ENCODE measurements around the gene RAPH1. TPM values are rescaled to one million over a fixed set of nuclear protein-coding genes. Genes with fewer than 3 reads are reported as not detected.

Gene RAPH1
- total and polyA plus RNA-seq, 12 donors = 3.1 to 20.6 (median 15.9) TPM

DNA sequence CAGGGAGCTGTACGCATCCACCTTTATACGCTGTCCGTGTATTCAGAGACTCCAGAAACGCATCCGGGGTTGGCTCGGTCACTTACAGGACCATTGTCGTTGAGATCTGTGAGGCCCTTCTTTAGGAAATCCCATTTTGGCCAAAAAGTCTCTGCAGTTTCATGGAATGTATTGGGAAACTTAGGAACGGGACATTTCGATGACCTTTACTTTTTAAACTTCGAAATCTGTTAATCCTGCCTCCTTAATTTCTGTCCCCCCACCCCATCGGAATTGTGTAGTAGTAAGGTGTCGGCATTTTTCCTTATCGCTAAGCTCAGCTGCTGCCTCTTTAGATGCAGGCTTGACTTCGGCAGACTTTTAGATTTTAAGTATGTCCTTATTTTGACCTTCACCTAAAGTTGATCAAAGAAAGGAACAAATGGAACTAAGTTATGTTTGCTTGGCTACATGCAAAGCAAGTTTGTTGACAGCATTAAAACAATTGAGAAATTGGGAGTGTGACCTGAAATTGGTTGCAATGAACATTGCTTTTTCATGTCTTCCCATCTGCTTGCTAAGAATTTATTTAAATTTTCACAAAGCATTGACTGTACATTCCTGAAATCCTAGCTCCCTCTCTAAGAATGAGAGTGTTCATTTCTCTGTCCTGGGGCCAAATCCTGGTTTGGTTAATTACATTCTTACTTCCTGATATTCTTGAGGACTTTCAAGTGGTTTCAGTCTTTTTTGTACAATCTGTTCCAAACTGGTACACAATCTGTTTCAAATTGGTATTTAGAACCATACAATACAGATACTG, 884 bp upstream of the RAPH1 start:
- TF ChIP-seq, protein P1, sequence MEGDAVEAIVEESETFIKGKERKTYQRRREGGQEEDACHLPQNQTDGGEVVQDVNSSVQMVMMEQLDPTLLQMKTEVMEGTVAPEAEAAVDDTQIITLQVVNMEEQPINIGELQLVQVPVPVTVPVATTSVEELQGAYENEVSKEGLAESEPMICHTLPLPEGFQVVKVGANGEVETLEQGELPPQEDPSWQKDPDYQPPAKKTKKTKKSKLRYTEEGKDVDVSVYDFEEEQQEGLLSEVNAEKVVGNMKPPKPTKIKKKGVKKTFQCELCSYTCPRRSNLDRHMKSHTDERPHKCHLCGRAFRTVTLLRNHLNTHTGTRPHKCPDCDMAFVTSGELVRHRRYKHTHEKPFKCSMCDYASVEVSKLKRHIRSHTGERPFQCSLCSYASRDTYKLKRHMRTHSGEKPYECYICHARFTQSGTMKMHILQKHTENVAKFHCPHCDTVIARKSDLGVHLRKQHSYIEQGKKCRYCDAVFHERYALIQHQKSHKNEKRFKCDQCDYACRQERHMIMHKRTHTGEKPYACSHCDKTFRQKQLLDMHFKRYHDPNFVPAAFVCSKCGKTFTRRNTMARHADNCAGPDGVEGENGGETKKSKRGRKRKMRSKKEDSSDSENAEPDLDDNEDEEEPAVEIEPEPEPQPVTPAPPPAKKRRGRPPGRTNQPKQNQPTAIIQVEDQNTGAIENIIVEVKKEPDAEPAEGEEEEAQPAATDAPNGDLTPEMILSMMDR (IDR thresholded peaks at IDR 0.05) = no peak
- intact Hi-C loops (cut with DNase I) = loop anchor here in 4 of 10 donors (5.0 to 10.0 kb wide), 8 partner anchors 46 to 269 kb away; no protein-coding TSS in a partner anchor
- Histone ChIP-seq H3K4me3 (peak overlapping the region; percentile 22 to 99 (median 87)), H3K27ac (peak overlapping the region; percentile 86 to 97 (median 92)), H3K9me3 (peaks cover 0 to 7% (median 0%) of the 10 kb centered on the region in 11 donors), H3K27me3 (peaks cover 0 to 21% (median 0%) of the 10 kb centered on the region in 7 donors), H3K4me1 (peaks cover 0 to 39% (median 22%) of the 10 kb centered on the region in 9 donors), H3K36me3 (no peaks in the 10 kb centered on the region)
- ATAC-seq = no peak
- WGBS, 2 donors = 11% methylated on average over 14 of the region's 14 CpGs
- no peak for DNase-seq

DNA sequence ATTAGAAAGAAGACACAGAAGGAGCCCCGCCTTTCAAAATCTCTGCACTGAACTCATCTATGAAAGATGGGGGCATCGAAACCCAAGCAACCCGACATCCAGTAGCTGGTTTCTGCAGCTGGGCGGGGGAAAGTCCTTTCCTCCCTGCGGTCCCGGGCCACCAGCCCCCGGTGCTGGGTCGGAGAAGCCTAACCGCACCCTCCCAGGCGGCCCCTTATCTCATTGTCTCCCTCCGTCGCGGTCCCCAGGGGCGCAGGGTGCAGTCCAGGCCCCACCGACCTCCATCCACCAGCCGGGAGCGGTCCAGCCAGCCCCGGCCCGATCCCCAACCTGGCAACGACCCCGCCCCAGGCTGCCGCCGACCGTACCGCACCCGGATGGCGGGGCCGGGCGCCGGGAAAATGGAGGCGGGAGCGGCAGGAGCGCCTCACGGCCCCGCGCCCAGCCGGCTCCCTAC, 452 bp downstream of the RAPH1 start:
- ATAC-seq (peak in 7 of 8 donors; percentile 25 to 81 (median 39)), DNase-seq (peak in 1 of 2 donors; percentile 39)
- 0 to 1% methylated on average over 37 of the region's 37 CpGs for whole genome bisulfite sequencing, 2 donors
- intact Hi-C loops (cut with DNase I) = loop anchor here in 5 of 10 donors (5.0 to 10.0 kb wide), 10 partner anchors 37 to 270 kb away; no protein-coding TSS in a partner anchor
- peaks cover 0 to 25% (median 0%) of the 10 kb centered on the region in 7 donors for H3K27me3 ChIP-seq
- peaks cover 0 to 7% (median 0%) of the 10 kb centered on the region in 11 donors for H3K9me3 ChIP-seq
- H3K36me3 ChIP-seq = no peaks in the 10 kb centered on the region
- TF ChIP-seq, protein P1 (IDR thresholded peaks at IDR 0.05) = no peak
- peak overlapping the region; percentile 79 to 99 (median 90) for H3K4me3 ChIP-seq
- peaks cover 0 to 46% (median 28%) of the 10 kb centered on the region in 9 donors for H3K4me1 ChIP-seq
- H3K27ac ChIP-seq = peak overlapping the region; percentile 82 to 98 (median 96)

DNA sequence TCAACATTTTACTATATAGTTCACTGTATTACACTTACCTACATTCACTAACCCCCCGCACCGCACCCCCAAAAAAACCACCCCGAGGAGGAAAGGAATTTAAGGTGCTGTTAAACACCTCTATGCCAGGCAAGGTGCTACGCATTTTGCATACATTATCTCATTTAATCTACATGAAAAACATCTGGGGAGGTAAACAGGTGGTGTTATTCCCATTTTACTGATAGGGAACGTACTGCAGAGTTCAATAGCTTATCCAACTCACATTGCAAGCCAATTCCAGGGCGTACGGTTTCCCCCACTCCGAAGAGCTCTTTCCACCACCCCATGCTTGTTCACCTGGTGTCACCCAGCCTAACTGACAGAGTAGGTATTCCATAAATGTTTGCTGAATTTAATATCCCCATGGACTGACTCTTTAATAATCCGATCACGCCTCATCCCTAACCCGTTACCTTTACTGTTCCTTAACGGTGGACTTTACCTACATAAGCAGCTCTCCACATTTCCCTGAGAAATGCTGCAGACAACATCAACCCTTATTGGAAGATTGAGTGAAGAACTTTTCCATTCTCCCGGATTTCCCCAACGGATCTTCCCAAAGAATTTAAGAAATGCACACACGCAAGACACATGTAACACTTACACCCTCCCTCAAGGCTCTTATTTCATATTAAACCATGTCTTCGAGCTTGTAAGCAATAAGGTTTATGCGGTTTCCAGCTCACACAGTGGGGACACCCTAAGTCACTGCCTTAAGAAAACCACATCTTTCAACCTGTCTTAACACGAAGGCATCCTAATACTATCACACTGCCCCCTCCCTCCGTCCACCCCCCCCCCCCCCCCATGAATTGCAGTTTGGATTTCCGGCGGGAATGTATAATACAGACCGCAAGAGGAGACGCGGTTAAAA, 1.2 kb downstream of the RAPH1 start:
- peak in 4 of 8 donors; percentile 11 to 40 (median 30) for ATAC-seq
- Histone ChIP-seq H3K9me3 (peaks cover 0 to 7% (median 0%) of the 10 kb centered on the region in 11 donors), H3K36me3 (no peaks in the 10 kb centered on the region), H3K27me3 (peaks cover 0 to 25% (median 0%) of the 10 kb centered on the region in 7 donors), H3K27ac (peak overlapping the region; percentile 82 to 98 (median 96)), H3K4me1 (peaks cover 0 to 53% (median 28%) of the 10 kb centered on the region in 9 donors), H3K4me3 (peak overlapping the region; percentile 79 to 99 (median 90))
- DNase-seq = no peak
- WGBS, 2 donors = 5 to 6% methylated on average over 24 of the region's 24 CpGs
- intact Hi-C loops (cut with DNase I) = loop anchor here in 5 of 10 donors (5.0 to 10.0 kb wide), 6 partner anchors 37 to 271 kb away; no protein-coding TSS in a partner anchor
- TF ChIP-seq, protein P1 (IDR thresholded peaks at IDR 0.05) = no peak

All from heart right ventricle (tissue), 16 donors.